GM10847 (cell line): Measurements from ENCODE around the gene MEF2B.

Experiments used
- POLR2A ChIP-seq: IDR thresholded peaks from 2 replicates; pipeline ENCODE4 v1.6.1; 2011; ENCODE audit not compliant: insufficient read length; ENCODE audit errors: extremely low read depth

Gene MEF2B

GRCh38 chr19:19098703-19099632 is 71.1 kb downstream of the MEF2B start:
- TF ChIP-seq POLR2A = no peak

DNA sequence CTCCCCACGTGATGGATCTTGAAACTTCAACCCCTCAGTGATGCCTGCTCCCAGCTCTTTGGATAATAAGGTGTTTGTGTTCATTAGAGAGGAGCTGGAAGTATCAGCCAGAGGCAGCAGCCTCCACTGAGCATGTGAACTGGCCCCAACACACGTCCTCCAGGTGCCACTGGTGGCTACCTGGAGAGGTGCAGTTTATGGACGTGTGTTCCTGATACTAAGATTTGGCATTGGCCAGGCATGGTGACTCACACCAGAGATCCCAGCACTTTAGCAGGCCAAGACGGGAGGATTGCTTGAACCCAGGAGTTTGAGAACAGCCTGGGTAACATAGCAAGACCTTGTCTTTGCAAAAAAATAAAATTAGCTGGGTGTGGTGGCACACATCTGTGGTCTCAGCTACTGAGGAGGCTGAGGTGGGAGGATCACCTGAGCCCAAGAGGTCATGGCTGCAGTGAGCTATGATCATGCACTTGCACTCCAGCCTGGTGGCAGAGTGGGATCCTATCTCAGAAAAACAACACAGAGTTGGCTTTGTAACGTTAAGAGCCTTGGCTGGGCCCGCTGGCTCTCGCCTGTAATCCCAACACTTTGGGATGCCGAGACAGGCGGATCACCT is 71.9 kb downstream of the MEF2B start:
- TF ChIP-seq POLR2A = no peak

- TF ChIP-seq POLR2A = no peak
Measured at GRCh38 chr19:19096641-19097627, 73.1 kb downstream of the MEF2B start.

- TF ChIP-seq POLR2A = no peak
Measured at GRCh38 chr19:19095691-19096090, 74.4 kb downstream of the MEF2B start.
